GM12891 (cell line): ENCODE data around the gene ATXN3L.

Experiments
- PAX5 ChIP-seq: IDR thresholded peaks from 2 replicates; pipeline ENCODE4 v1.6.1; 2011; ENCODE audit warnings: low read length, moderate library complexity, mild to moderate bottlenecking; ENCODE audit not compliant: insufficient read depth, severe bottlenecking
- POLR2A ChIP-seq: IDR thresholded peaks from 2 replicates; pipeline ENCODE4 v1.6.1; 2011; ENCODE audit warnings: low read depth, low read length, control low read depth
- POLR2AphosphoS5 ChIP-seq: IDR thresholded peaks from 2 replicates; pipeline ENCODE4 v1.6.1; 2011; ENCODE audit warnings: low read depth, low read length, control low read depth
- POU2F2 ChIP-seq: IDR thresholded peaks from 2 replicates; pipeline ENCODE4 v1.6.1; 2011; ENCODE audit warnings: low read depth, mild to moderate bottlenecking, control low read depth, low read length, moderate library complexity
- SPI1 ChIP-seq: IDR thresholded peaks from 2 replicates; pipeline ENCODE4 v1.6.1; 2011; ENCODE audit warnings: low read depth, low read length, control low read depth
- TAF1 ChIP-seq: IDR thresholded peaks from 2 replicates; pipeline ENCODE4 v1.6.1; 2011; ENCODE audit warnings: low read depth, low read length, control low read depth

DNA sequence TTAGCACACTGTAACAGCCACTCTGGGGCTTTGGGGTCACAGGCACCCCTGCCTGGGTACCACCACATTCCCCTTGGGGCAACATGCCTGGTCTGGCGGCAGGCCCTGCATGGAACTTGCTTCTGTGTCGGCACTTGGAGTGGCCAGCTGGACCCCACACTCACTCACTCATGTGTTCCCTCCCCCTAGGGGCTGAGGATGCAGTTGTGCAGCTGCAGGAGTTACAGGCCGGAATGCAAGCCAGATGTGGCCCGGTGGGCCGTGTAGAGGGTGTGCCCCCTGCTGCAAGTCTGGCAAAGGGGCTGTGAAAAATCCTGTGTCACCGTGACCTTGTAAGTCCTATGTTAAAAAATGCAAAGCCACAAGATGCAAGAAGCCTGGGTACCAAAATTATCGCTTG, 34.2 kb downstream of the ATXN3L start:
- TF ChIP-seq POLR2A (no peak), TAF1 (no peak), POLR2AphosphoS5 (no peak), POU2F2 (no peak), PAX5 (no peak), SPI1 (no peak)
